Lower leg skin (tissue), 3 donors: Measurements from ENCODE around the gene DOCK7.

Source experiments
- POLR2A ChIP-seq, 2 donors: fragments of 450-650 bp; IDR thresholded peaks; one replicate each; pipeline ENCODE4 v1.6.1; 2016 to 2017; ENCODE audit warnings: antibody characterized with exemption in 2 of 2, mild to moderate bottlenecking in 1 of 2, moderate library complexity in 1 of 2
- TF ChIP-seq, protein P1 (sequence below), 3 donors: fragments of 450-650 bp; IDR thresholded peaks; one replicate each; pipeline ENCODE4 v1.5.1; 2016; ENCODE audit warnings: antibody characterized with exemption in 3 of 3, mild to moderate bottlenecking in 3 of 3, moderate library complexity in 2 of 3

DNA sequence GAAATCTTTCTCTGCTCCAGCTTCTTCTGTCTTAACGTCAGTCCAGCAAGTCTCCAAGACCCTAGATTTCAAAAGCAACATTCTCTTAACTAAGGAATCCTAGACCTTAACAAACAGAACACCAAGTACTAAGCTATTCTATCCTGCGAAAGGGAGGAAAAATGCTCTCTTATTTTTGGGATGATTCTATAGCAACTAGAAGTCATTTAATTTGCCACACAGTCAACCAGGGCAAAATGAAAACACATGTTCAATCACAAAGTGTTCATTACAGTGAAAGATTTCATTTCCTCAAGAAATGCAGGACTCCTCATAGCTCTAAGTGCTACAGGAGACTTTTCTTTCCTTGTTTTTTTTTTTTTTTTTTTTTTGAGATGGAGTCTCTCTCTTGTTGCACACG is 36.2 kb upstream of the DOCK7 start:
- TF ChIP-seq, protein P1, sequence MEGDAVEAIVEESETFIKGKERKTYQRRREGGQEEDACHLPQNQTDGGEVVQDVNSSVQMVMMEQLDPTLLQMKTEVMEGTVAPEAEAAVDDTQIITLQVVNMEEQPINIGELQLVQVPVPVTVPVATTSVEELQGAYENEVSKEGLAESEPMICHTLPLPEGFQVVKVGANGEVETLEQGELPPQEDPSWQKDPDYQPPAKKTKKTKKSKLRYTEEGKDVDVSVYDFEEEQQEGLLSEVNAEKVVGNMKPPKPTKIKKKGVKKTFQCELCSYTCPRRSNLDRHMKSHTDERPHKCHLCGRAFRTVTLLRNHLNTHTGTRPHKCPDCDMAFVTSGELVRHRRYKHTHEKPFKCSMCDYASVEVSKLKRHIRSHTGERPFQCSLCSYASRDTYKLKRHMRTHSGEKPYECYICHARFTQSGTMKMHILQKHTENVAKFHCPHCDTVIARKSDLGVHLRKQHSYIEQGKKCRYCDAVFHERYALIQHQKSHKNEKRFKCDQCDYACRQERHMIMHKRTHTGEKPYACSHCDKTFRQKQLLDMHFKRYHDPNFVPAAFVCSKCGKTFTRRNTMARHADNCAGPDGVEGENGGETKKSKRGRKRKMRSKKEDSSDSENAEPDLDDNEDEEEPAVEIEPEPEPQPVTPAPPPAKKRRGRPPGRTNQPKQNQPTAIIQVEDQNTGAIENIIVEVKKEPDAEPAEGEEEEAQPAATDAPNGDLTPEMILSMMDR (IDR thresholded peaks at IDR 0.05): no peak
- no peak for TF ChIP-seq POLR2A (IDR thresholded peaks at IDR 0.05)
